Stimulated activated memory B cell treated with anti-CD40 and anti-IgM and Interleukin-4, amounts not matched to agents 10 μg/mL and 1 μg/mL and 100 μg/mL, for 72 hours (primary cell): Measurements from ENCODE around the gene PRDM15.

Source experiments
- ATAC-seq: fragments of 150-1000 bp; cut with Tn5 transposase; 2 replicates; pipeline ENCODE4 v1.10.0; 2021
- H3K27ac Mint-ChIP-seq: one replicate; pipeline ENCODE4 v1.8.0; 2022; ENCODE audit warnings: mild to moderate bottlenecking, mixed read lengths
- H3K27me3 Mint-ChIP-seq: one replicate; pipeline ENCODE4 v1.8.0; 2022; ENCODE audit warnings: mixed read lengths
- H3K36me3 Mint-ChIP-seq: one replicate; pipeline ENCODE4 v1.8.0; 2022; ENCODE audit warnings: mixed read lengths
- H3K4me1 Mint-ChIP-seq: one replicate; pipeline ENCODE4 v1.8.0; 2022; ENCODE audit warnings: mixed read lengths
- H3K4me3 Mint-ChIP-seq: one replicate; pipeline ENCODE4 v1.8.0; 2022; ENCODE audit warnings: mild to moderate bottlenecking, moderate library complexity, mixed read lengths
- H3K9me3 Mint-ChIP-seq: one replicate; pipeline ENCODE4 v1.8.0; 2022; ENCODE audit warnings: mixed read lengths

Gene PRDM15

GRCh38 chr21:41851090-41851790 is 27.9 kb downstream of the PRDM15 start:
- H3K9me3 Mint-ChIP-seq: no peaks in the 10 kb centered on the region
- no peak overlapping the region for H3K4me3 Mint-ChIP-seq
- H3K27me3 Mint-ChIP-seq: no peaks in the 10 kb centered on the region
- H3K27ac Mint-ChIP-seq: no peak overlapping the region
- ATAC-seq: no peak
- H3K36me3 Mint-ChIP-seq: peaks cover 63% of the 10 kb centered on the region
- H3K4me1 Mint-ChIP-seq: no peaks in the 10 kb centered on the region

GRCh38 chr21:41850085-41850484 is 29.1 kb downstream of the PRDM15 start:
- Mint-ChIP-seq H3K27ac (no peak overlapping the region), H3K4me3 (no peak overlapping the region), H3K9me3 (no peaks in the 10 kb centered on the region), H3K4me1 (no peaks in the 10 kb centered on the region), H3K27me3 (no peaks in the 10 kb centered on the region), H3K36me3 (peaks cover 67% of the 10 kb centered on the region)
- no peak for ATAC-seq

GRCh38 chr21:41848958-41849580 is 30.1 kb downstream of the PRDM15 start:
- Mint-ChIP-seq H3K36me3 (peaks cover 61% of the 10 kb centered on the region), H3K4me3 (no peak overlapping the region), H3K27ac (no peak overlapping the region), H3K4me1 (peaks cover 3% of the 10 kb centered on the region), H3K27me3 (no peaks in the 10 kb centered on the region), H3K9me3 (no peaks in the 10 kb centered on the region)
- no peak for ATAC-seq

- no peaks in the 10 kb centered on the region for H3K27me3 Mint-ChIP-seq
- no peak overlapping the region for H3K27ac Mint-ChIP-seq
- ATAC-seq: no peak
- peaks cover 63% of the 10 kb centered on the region for H3K36me3 Mint-ChIP-seq
- no peak overlapping the region for H3K4me3 Mint-ChIP-seq
- peaks cover 8% of the 10 kb centered on the region for H3K4me1 Mint-ChIP-seq
- H3K9me3 Mint-ChIP-seq: no peaks in the 10 kb centered on the region
These were observed 30.6 kb downstream of the PRDM15 start for GRCh38 chr21:41848533-41848932.

- ATAC-seq: no peak
- H3K36me3 Mint-ChIP-seq: peaks cover 62% of the 10 kb centered on the region
- H3K27me3 Mint-ChIP-seq: no peaks in the 10 kb centered on the region
- peaks cover 9% of the 10 kb centered on the region for H3K4me1 Mint-ChIP-seq
- no peak overlapping the region for H3K27ac Mint-ChIP-seq
- no peak overlapping the region for H3K4me3 Mint-ChIP-seq
- H3K9me3 Mint-ChIP-seq: no peaks in the 10 kb centered on the region
These were observed 31.9 kb downstream of the PRDM15 start for GRCh38 chr21:41847066-41847804.

- no peak for ATAC-seq
- H3K9me3 Mint-ChIP-seq: no peaks in the 10 kb centered on the region
- peaks cover 68% of the 10 kb centered on the region for H3K36me3 Mint-ChIP-seq
- peaks cover 9% of the 10 kb centered on the region for H3K4me1 Mint-ChIP-seq
- no peak overlapping the region for H3K4me3 Mint-ChIP-seq
- no peak overlapping the region for H3K27ac Mint-ChIP-seq
- no peaks in the 10 kb centered on the region for H3K27me3 Mint-ChIP-seq
These were observed 32.6 kb downstream of the PRDM15 start for GRCh38 chr21:41846536-41846935.

GRCh38 chr21:41846033-41846317 is 33.2 kb downstream of the PRDM15 start:
- Mint-ChIP-seq H3K4me3 (no peak overlapping the region), H3K36me3 (peaks cover 68% of the 10 kb centered on the region), H3K9me3 (peaks cover 5% of the 10 kb centered on the region), H3K4me1 (peaks cover 9% of the 10 kb centered on the region), H3K27ac (no peak overlapping the region), H3K27me3 (no peaks in the 10 kb centered on the region)
- ATAC-seq: no peak

GRCh38 chr21:41845310-41846032 is 33.7 kb downstream of the PRDM15 start:
- Mint-ChIP-seq H3K4me1 (peaks cover 9% of the 10 kb centered on the region), H3K27ac (peak overlapping the region; percentile 40), H3K36me3 (peaks cover 68% of the 10 kb centered on the region), H3K4me3 (no peak overlapping the region), H3K27me3 (no peaks in the 10 kb centered on the region), H3K9me3 (peaks cover 10% of the 10 kb centered on the region)
- ATAC-seq: no peak

GRCh38 chr21:41843584-41843983 is 35.6 kb downstream of the PRDM15 start:
- Mint-ChIP-seq H3K27me3 (no peaks in the 10 kb centered on the region), H3K36me3 (peaks cover 77% of the 10 kb centered on the region), H3K4me1 (peaks cover 9% of the 10 kb centered on the region), H3K27ac (no peak overlapping the region), H3K9me3 (peaks cover 12% of the 10 kb centered on the region), H3K4me3 (no peak overlapping the region)
- ATAC-seq: no peak

GRCh38 chr21:41840880-41841279 is 38.3 kb downstream of the PRDM15 start:
- Mint-ChIP-seq H3K9me3 (peaks cover 12% of the 10 kb centered on the region), H3K4me1 (peaks cover 13% of the 10 kb centered on the region), H3K27ac (no peak overlapping the region), H3K4me3 (no peak overlapping the region), H3K36me3 (peaks cover 71% of the 10 kb centered on the region), H3K27me3 (no peaks in the 10 kb centered on the region)
- no peak for ATAC-seq

GRCh38 chr21:41839387-41840000 is 39.6 kb downstream of the PRDM15 start:
- peaks cover 73% of the 10 kb centered on the region for H3K36me3 Mint-ChIP-seq
- no peak for ATAC-seq
- H3K27me3 Mint-ChIP-seq: no peaks in the 10 kb centered on the region
- no peak overlapping the region for H3K4me3 Mint-ChIP-seq
- no peak overlapping the region for H3K27ac Mint-ChIP-seq
- peaks cover 12% of the 10 kb centered on the region for H3K9me3 Mint-ChIP-seq
- peaks cover 19% of the 10 kb centered on the region for H3K4me1 Mint-ChIP-seq

- Mint-ChIP-seq H3K27me3 (no peaks in the 10 kb centered on the region), H3K4me1 (peaks cover 26% of the 10 kb centered on the region), H3K9me3 (peaks cover 12% of the 10 kb centered on the region), H3K4me3 (no peak overlapping the region), H3K27ac (no peak overlapping the region), H3K36me3 (peaks cover 58% of the 10 kb centered on the region)
- peak; percentile 58 for ATAC-seq
These were observed 41.3 kb downstream of the PRDM15 start for GRCh38 chr21:41837756-41838297.

GRCh38 chr21:41836166-41837015 is 42.8 kb downstream of the PRDM15 start:
- Mint-ChIP-seq H3K27ac (peak overlapping the region; percentile 69), H3K27me3 (no peaks in the 10 kb centered on the region), H3K4me3 (peak overlapping the region; percentile 39), H3K4me1 (peaks cover 29% of the 10 kb centered on the region), H3K9me3 (peaks cover 11% of the 10 kb centered on the region), H3K36me3 (peaks cover 47% of the 10 kb centered on the region)
- ATAC-seq: no peak

- Mint-ChIP-seq H3K27ac (peak overlapping the region; percentile 69), H3K4me1 (peaks cover 29% of the 10 kb centered on the region), H3K4me3 (peak overlapping the region; percentile 39), H3K9me3 (peaks cover 5% of the 10 kb centered on the region), H3K36me3 (peaks cover 40% of the 10 kb centered on the region), H3K27me3 (no peaks in the 10 kb centered on the region)
- no peak for ATAC-seq
These were observed 43.4 kb downstream of the PRDM15 start for GRCh38 chr21:41835711-41836154.
